GM21447 (cell line): ENCODE data around the gene CRNKL1.

Experiments
- ATAC-seq: cut with Tn5 transposase; IDR thresholded peaks from one replicate; pipeline ENCODE4 v1.9.1; 2021; ENCODE audit not compliant: unreplicated experiment

Gene CRNKL1

GRCh38 chr20:19986419-19986818 lies 65.8 kb downstream of the CRNKL1 start:
- ATAC-seq: no peak
